ENCODE results near the gene VAV1. TPM values are rescaled to one million over a fixed set of nuclear protein-coding genes. Genes with fewer than 3 reads are reported as not detected.

VAV1 gene
- total RNA-seq, 5 donors from 2014 or later (not counting 1 experiment from before 2014, with no cell fraction given): 82.5 to 114 (median 92.2) TPM

GRCh38 chr19:6812612-6813011 lies 40.1 kb downstream of the VAV1 start:
- Mint-ChIP-seq H3K4me1 (peaks cover 64 to 72% (median 72%) of the 10 kb centered on the region in 3 donors), H3K9me3 (peaks cover 0 to 3% (median 0%) of the 10 kb centered on the region in 3 donors), H3K4me3 (no peak overlapping the region), H3K27ac (peak overlapping the region; percentile 60 to 84), H3K36me3 (peaks cover 34% of the 10 kb centered on the region), H3K27me3 (no peaks in the 10 kb centered on the region)
- Histone ChIP-seq H3K4me1 (ENCODE audit: control insufficient read depth in 1 of 2, extremely low read depth in 1 of 2, insufficient read depth in 2 of 2, low read length in 2 of 2) (peaks cover 19 to 46% of the 10 kb centered on the region in 2 experiments), H3K36me3 (ENCODE audit: control insufficient read depth in 2 of 2, extremely low read depth in 1 of 2, insufficient read depth in 1 of 2, low read length in 1 of 2) (peaks cover 0 to 6% of the 10 kb centered on the region in 2 donors), H3K4me3 (ENCODE audit: control insufficient read depth in 1 of 2, extremely low read depth in 1 of 2, low read length in 1 of 2) (no peak overlapping the region), H3K27ac (ENCODE audit: low read length) (no peak overlapping the region), H3K27me3 (replicated peaks in 1 of 2; ENCODE audit: control insufficient read depth in 2 of 2, extremely low read depth in 1 of 2, insufficient read depth in 2 of 2, low read length in 1 of 2) (no peaks in the 10 kb centered on the region), H3K9me3 (no peaks in the 10 kb centered on the region)
- DNase-seq (no peak), ATAC-seq (replicated peaks in 1 of 4) (no peak)
- WGBS (ENCODE audit: insufficient coverage): no CpG with 5 or more reads among the region's 2 CpGs
- ChIA-PET CTCF (no interaction called here), POLR2A (no interaction called here)

- Mint-ChIP-seq H3K27me3 (no peaks in the 10 kb centered on the region), H3K9me3 (peaks cover 0 to 3% (median 0%) of the 10 kb centered on the region in 3 donors), H3K4me1 (peaks cover 71 to 73% (median 72%) of the 10 kb centered on the region in 3 donors), H3K27ac (peak overlapping the region; percentile 60 to 84), H3K36me3 (peaks cover 35% of the 10 kb centered on the region), H3K4me3 (no peak overlapping the region)
- CTCF ChIA-PET: interaction anchor here (0.5 to 1.1 kb wide), 3 partner anchors 61 to 78 kb away, joined by 3 to 4 read pairs (median 3); no protein-coding TSS in a partner anchor
- peak overlapping the region; percentile 48 for H3K27ac ChIP-seq (ENCODE audit: low read length)
- WGBS (ENCODE audit: insufficient coverage): no CpG with 5 or more reads among the region's 4 CpGs
- no peaks in the 10 kb centered on the region for H3K27me3 ChIP-seq (replicated peaks in 1 of 2; ENCODE audit: control insufficient read depth in 2 of 2, extremely low read depth in 1 of 2, insufficient read depth in 2 of 2, low read length in 1 of 2)
- POLR2A ChIA-PET: no interaction called here
- H3K4me1 ChIP-seq (ENCODE audit: control insufficient read depth in 1 of 2, extremely low read depth in 1 of 2, insufficient read depth in 2 of 2, low read length in 2 of 2): peaks cover 19 to 51% of the 10 kb centered on the region in 2 experiments
- peak; percentile 45 to 61 (median 53) for ATAC-seq (replicated peaks in 1 of 4)
- H3K4me3 ChIP-seq (ENCODE audit: control insufficient read depth in 1 of 2, extremely low read depth in 1 of 2, low read length in 1 of 2): no peak overlapping the region
- H3K9me3 ChIP-seq: no peaks in the 10 kb centered on the region
- peaks cover 0 to 9% of the 10 kb centered on the region in 2 donors for H3K36me3 ChIP-seq (ENCODE audit: control insufficient read depth in 2 of 2, extremely low read depth in 1 of 2, insufficient read depth in 1 of 2, low read length in 1 of 2)
- no peak for DNase-seq
These were observed 41.2 kb downstream of the VAV1 start for GRCh38 chr19:6813659-6814058.

GRCh38 chr19:6817179-6817578 lies 44.7 kb downstream of the VAV1 start:
- ChIA-PET POLR2A (no interaction called here), CTCF (no interaction called here)
- H3K4me1 ChIP-seq (ENCODE audit: control insufficient read depth in 1 of 2, extremely low read depth in 1 of 2, insufficient read depth in 2 of 2, low read length in 2 of 2): peaks cover 16 to 29% of the 10 kb centered on the region in 2 experiments
- Mint-ChIP-seq H3K4me3 (no peak overlapping the region), H3K36me3 (peaks cover 39% of the 10 kb centered on the region), H3K9me3 (peaks cover 0 to 4% (median 3%) of the 10 kb centered on the region in 3 donors), H3K4me1 (peaks cover 49 to 52% (median 50%) of the 10 kb centered on the region in 3 donors), H3K27me3 (no peaks in the 10 kb centered on the region), H3K27ac (peak overlapping the region; percentile 22 to 71)
- H3K36me3 ChIP-seq (ENCODE audit: control insufficient read depth in 2 of 2, extremely low read depth in 1 of 2, insufficient read depth in 1 of 2, low read length in 1 of 2): peaks cover 9 to 33% of the 10 kb centered on the region in 2 donors
- no peak for ATAC-seq (replicated peaks in 1 of 4)
- 100% methylated on average over 1 of the region's 3 CpGs for WGBS (ENCODE audit: insufficient coverage)
- no peak for DNase-seq
- H3K4me3 ChIP-seq (ENCODE audit: control insufficient read depth in 1 of 2, extremely low read depth in 1 of 2, low read length in 1 of 2): no peak overlapping the region
- no peak overlapping the region for H3K27ac ChIP-seq (ENCODE audit: low read length)
- H3K27me3 ChIP-seq (replicated peaks in 1 of 2; ENCODE audit: control insufficient read depth in 2 of 2, extremely low read depth in 1 of 2, insufficient read depth in 2 of 2, low read length in 1 of 2): no peaks in the 10 kb centered on the region
- no peaks in the 10 kb centered on the region for H3K9me3 ChIP-seq

GRCh38 chr19:6818246-6818645 lies 45.7 kb downstream of the VAV1 start:
- POLR2A ChIA-PET: no interaction called here
- Histone ChIP-seq H3K36me3 (ENCODE audit: control insufficient read depth in 2 of 2, extremely low read depth in 1 of 2, insufficient read depth in 1 of 2, low read length in 1 of 2) (peaks cover 9 to 40% of the 10 kb centered on the region in 2 donors), H3K9me3 (no peaks in the 10 kb centered on the region), H3K4me3 (ENCODE audit: control insufficient read depth in 1 of 2, extremely low read depth in 1 of 2, low read length in 1 of 2) (no peak overlapping the region), H3K4me1 (ENCODE audit: control insufficient read depth in 1 of 2, extremely low read depth in 1 of 2, insufficient read depth in 2 of 2, low read length in 2 of 2) (peaks cover 12 to 22% of the 10 kb centered on the region in 2 experiments), H3K27me3 (replicated peaks in 1 of 2; ENCODE audit: control insufficient read depth in 2 of 2, extremely low read depth in 1 of 2, insufficient read depth in 2 of 2, low read length in 1 of 2) (no peaks in the 10 kb centered on the region), H3K27ac (ENCODE audit: low read length) (no peak overlapping the region)
- Mint-ChIP-seq H3K4me3 (no peak overlapping the region), H3K27me3 (no peaks in the 10 kb centered on the region), H3K36me3 (peaks cover 36% of the 10 kb centered on the region), H3K4me1 (peaks cover 39 to 42% (median 39%) of the 10 kb centered on the region in 3 donors), H3K9me3 (peaks cover 0 to 4% (median 3%) of the 10 kb centered on the region in 3 donors), H3K27ac (peak overlapping the region; percentile 68 to 78)
- ATAC-seq (replicated peaks in 1 of 4) (no peak), DNase-seq (no peak)
- WGBS (ENCODE audit: insufficient coverage): 80% methylated on average over 2 of the region's 4 CpGs
- CTCF ChIA-PET: no interaction called here

- H3K9me3 ChIP-seq: no peaks in the 10 kb centered on the region
- ATAC-seq (replicated peaks in 1 of 4) (no peak), DNase-seq (no peak)
- H3K36me3 ChIP-seq (ENCODE audit: control insufficient read depth in 2 of 2, extremely low read depth in 1 of 2, insufficient read depth in 1 of 2, low read length in 1 of 2): peaks cover 9 to 50% of the 10 kb centered on the region in 2 donors
- H3K4me1 ChIP-seq (ENCODE audit: control insufficient read depth in 1 of 2, extremely low read depth in 1 of 2, insufficient read depth in 2 of 2, low read length in 2 of 2): peaks cover 3 to 15% of the 10 kb centered on the region in 2 experiments
- ChIA-PET POLR2A (interaction anchor here in 1 of 2 donors (0.6 kb wide), 1 partner anchor 28 kb away, joined by 5 read pairs; no protein-coding TSS in a partner anchor), CTCF (no interaction called here)
- H3K27ac Mint-ChIP-seq: peak overlapping the region in 1 of 2 donors; percentile 34
- H3K9me3 Mint-ChIP-seq: peaks cover 0 to 4% (median 3%) of the 10 kb centered on the region in 3 donors
- WGBS (ENCODE audit: insufficient coverage): 100% methylated on average over 1 of the region's 2 CpGs
- no peak overlapping the region for H3K27ac ChIP-seq (ENCODE audit: low read length)
- H3K27me3 ChIP-seq (replicated peaks in 1 of 2; ENCODE audit: control insufficient read depth in 2 of 2, extremely low read depth in 1 of 2, insufficient read depth in 2 of 2, low read length in 1 of 2): no peaks in the 10 kb centered on the region
- no peak overlapping the region for H3K4me3 Mint-ChIP-seq
- no peak overlapping the region for H3K4me3 ChIP-seq (ENCODE audit: control insufficient read depth in 1 of 2, extremely low read depth in 1 of 2, low read length in 1 of 2)
- H3K4me1 Mint-ChIP-seq: peaks cover 29 to 34% (median 31%) of the 10 kb centered on the region in 3 donors
- H3K27me3 Mint-ChIP-seq: no peaks in the 10 kb centered on the region
- H3K36me3 Mint-ChIP-seq: peaks cover 44% of the 10 kb centered on the region
These were observed 46.8 kb downstream of the VAV1 start for GRCh38 chr19:6819323-6819722.

GRCh38 chr19:6820237-6820636 lies 47.7 kb downstream of the VAV1 start:
- H3K4me1 Mint-ChIP-seq: peaks cover 22 to 26% (median 23%) of the 10 kb centered on the region in 3 donors
- H3K4me3 Mint-ChIP-seq: no peak overlapping the region
- peaks cover 0 to 4% (median 3%) of the 10 kb centered on the region in 3 donors for H3K9me3 Mint-ChIP-seq
- Histone ChIP-seq H3K4me3 (ENCODE audit: control insufficient read depth in 1 of 2, extremely low read depth in 1 of 2, low read length in 1 of 2) (no peak overlapping the region), H3K27ac (ENCODE audit: low read length) (no peak overlapping the region), H3K9me3 (no peaks in the 10 kb centered on the region), H3K27me3 (replicated peaks in 1 of 2; ENCODE audit: control insufficient read depth in 2 of 2, extremely low read depth in 1 of 2, insufficient read depth in 2 of 2, low read length in 1 of 2) (no peaks in the 10 kb centered on the region), H3K4me1 (ENCODE audit: control insufficient read depth in 1 of 2, extremely low read depth in 1 of 2, insufficient read depth in 2 of 2, low read length in 2 of 2) (peaks cover 0 to 12% of the 10 kb centered on the region in 2 experiments), H3K36me3 (ENCODE audit: control insufficient read depth in 2 of 2, extremely low read depth in 1 of 2, insufficient read depth in 1 of 2, low read length in 1 of 2) (peaks cover 15 to 59% of the 10 kb centered on the region in 2 donors)
- H3K27me3 Mint-ChIP-seq: no peaks in the 10 kb centered on the region
- CTCF ChIA-PET: no interaction called here
- DNase-seq (no peak), ATAC-seq (replicated peaks in 1 of 4) (no peak)
- H3K36me3 Mint-ChIP-seq: peaks cover 52% of the 10 kb centered on the region
- no peak overlapping the region for H3K27ac Mint-ChIP-seq
- WGBS (ENCODE audit: insufficient coverage): no CpG with 5 or more reads among the region's 4 CpGs
- POLR2A ChIA-PET: no interaction called here
